ENCODE data around the gene AP1M1.

AP1M1 gene

GRCh38 chr19:16233081-16233776, 35.5 kb downstream of the AP1M1 start:
- no peak overlapping the region for H3K4me3 ChIP-seq (ENCODE audit: insufficient read length, low read depth)
- no peak overlapping the region for H3K9ac ChIP-seq (ENCODE audit: insufficient read length, low read depth)
- H3K4me1 ChIP-seq (ENCODE audit: insufficient read depth, insufficient read length), result peaks cover 8% of the 10 kb centered on the region
- no peaks in the 10 kb centered on the region for H3K9me3 ChIP-seq (ENCODE audit: insufficient read depth, low read length)
- peaks cover 77% of the 10 kb centered on the region for H3K36me3 ChIP-seq (ENCODE audit: insufficient read depth, insufficient read length, low read length)
- no peaks in the 10 kb centered on the region for H3K27me3 ChIP-seq (ENCODE audit: insufficient read depth, insufficient read length)
- DNase-seq (ENCODE audit: low read depth, low spot score), result no peak
- TF ChIP-seq SUZ12 (IDR thresholded peaks at IDR 0.05; ENCODE audit: extremely low read depth, insufficient read depth, insufficient read length) (no peak), ZNF274 (IDR thresholded peaks at IDR 0.05; ENCODE audit: low read depth, low read length) (no peak), YY1 (IDR thresholded peaks at IDR 0.05; ENCODE audit: insufficient read depth, insufficient read length) (no peak)

GRCh38 chr19:16233836-16234551, 36.3 kb downstream of the AP1M1 start:
- peaks cover 8% of the 10 kb centered on the region for H3K4me1 ChIP-seq (ENCODE audit: insufficient read depth, insufficient read length)
- TF ChIP-seq SUZ12 (IDR thresholded peaks at IDR 0.05; ENCODE audit: extremely low read depth, insufficient read depth, insufficient read length) (no peak), YY1 (IDR thresholded peaks at IDR 0.05; ENCODE audit: insufficient read depth, insufficient read length) (no peak), ZNF274 (IDR thresholded peaks at IDR 0.05; ENCODE audit: low read depth, low read length) (no peak)
- no peak for DNase-seq (ENCODE audit: low read depth, low spot score)
- peaks cover 69% of the 10 kb centered on the region for H3K36me3 ChIP-seq (ENCODE audit: insufficient read depth, insufficient read length, low read length)
- H3K9ac ChIP-seq (ENCODE audit: insufficient read length, low read depth), result no peak overlapping the region
- no peak overlapping the region for H3K4me3 ChIP-seq (ENCODE audit: insufficient read length, low read depth)
- no peaks in the 10 kb centered on the region for H3K27me3 ChIP-seq (ENCODE audit: insufficient read depth, insufficient read length)
- H3K9me3 ChIP-seq (ENCODE audit: insufficient read depth, low read length), result no peaks in the 10 kb centered on the region

GRCh38 chr19:16234552-16235445, 37.1 kb downstream of the AP1M1 start:
- H3K4me3 ChIP-seq (ENCODE audit: insufficient read length, low read depth), result no peak overlapping the region
- no peaks in the 10 kb centered on the region for H3K9me3 ChIP-seq (ENCODE audit: insufficient read depth, low read length)
- no peaks in the 10 kb centered on the region for H3K27me3 ChIP-seq (ENCODE audit: insufficient read depth, insufficient read length)
- H3K4me1 ChIP-seq (ENCODE audit: insufficient read depth, insufficient read length), result peaks cover 8% of the 10 kb centered on the region
- no peak overlapping the region for H3K9ac ChIP-seq (ENCODE audit: insufficient read length, low read depth)
- no peak for DNase-seq (ENCODE audit: low read depth, low spot score)
- no peak for TF ChIP-seq YY1 (IDR thresholded peaks at IDR 0.05; ENCODE audit: insufficient read depth, insufficient read length)
- TF ChIP-seq SUZ12 (IDR thresholded peaks at IDR 0.05; ENCODE audit: extremely low read depth, insufficient read depth, insufficient read length), result no peak
- TF ChIP-seq ZNF274 (IDR thresholded peaks at IDR 0.05; ENCODE audit: low read depth, low read length), result no peak
- H3K36me3 ChIP-seq (ENCODE audit: insufficient read depth, insufficient read length, low read length), result peaks cover 61% of the 10 kb centered on the region

GRCh38 chr19:16235811-16236652, 38.3 kb downstream of the AP1M1 start:
- Histone ChIP-seq H3K36me3 (ENCODE audit: insufficient read depth, insufficient read length, low read length) (peaks cover 56% of the 10 kb centered on the region), H3K4me3 (ENCODE audit: insufficient read length, low read depth) (no peak overlapping the region), H3K9me3 (ENCODE audit: insufficient read depth, low read length) (no peaks in the 10 kb centered on the region), H3K9ac (ENCODE audit: insufficient read length, low read depth) (no peak overlapping the region), H3K4me1 (ENCODE audit: insufficient read depth, insufficient read length) (peaks cover 8% of the 10 kb centered on the region), H3K27me3 (ENCODE audit: insufficient read depth, insufficient read length) (no peaks in the 10 kb centered on the region)
- TF ChIP-seq SUZ12 (IDR thresholded peaks at IDR 0.05; ENCODE audit: extremely low read depth, insufficient read depth, insufficient read length), result no peak
- TF ChIP-seq ZNF274 (IDR thresholded peaks at IDR 0.05; ENCODE audit: low read depth, low read length), result no peak
- DNase-seq (ENCODE audit: low read depth, low spot score), result no peak

GRCh38 chr19:16244091-16244490, 46.4 kb downstream of the AP1M1 start:
- Histone ChIP-seq H3K4me1 (ENCODE audit: insufficient read depth, insufficient read length) (no peaks in the 10 kb centered on the region), H3K4me3 (ENCODE audit: insufficient read length, low read depth) (no peak overlapping the region), H3K36me3 (ENCODE audit: insufficient read depth, insufficient read length, low read length) (no peaks in the 10 kb centered on the region), H3K9me3 (ENCODE audit: insufficient read depth, low read length) (no peaks in the 10 kb centered on the region), H3K27me3 (ENCODE audit: insufficient read depth, insufficient read length) (no peaks in the 10 kb centered on the region), H3K9ac (ENCODE audit: insufficient read length, low read depth) (no peak overlapping the region)
- TF ChIP-seq SUZ12 (IDR thresholded peaks at IDR 0.05; ENCODE audit: extremely low read depth, insufficient read depth, insufficient read length) (no peak), YY1 (IDR thresholded peaks at IDR 0.05; ENCODE audit: insufficient read depth, insufficient read length) (no peak), ZNF274 (IDR thresholded peaks at IDR 0.05; ENCODE audit: low read depth, low read length) (no peak)
- no peak for DNase-seq (ENCODE audit: low read depth, low spot score)

- TF ChIP-seq ZNF274 (IDR thresholded peaks at IDR 0.05; ENCODE audit: low read depth, low read length), result no peak
- TF ChIP-seq YY1 (IDR thresholded peaks at IDR 0.05; ENCODE audit: insufficient read depth, insufficient read length), result no peak
- no peak for TF ChIP-seq SUZ12 (IDR thresholded peaks at IDR 0.05; ENCODE audit: extremely low read depth, insufficient read depth, insufficient read length)
- H3K4me1 ChIP-seq (ENCODE audit: insufficient read depth, insufficient read length), result no peaks in the 10 kb centered on the region
Observed at GRCh38 chr19:16247353-16248182, 49.9 kb downstream of the AP1M1 start.

More at GRCh38 chr19:16247353-16248182, 49.9 kb downstream of the AP1M1 start:
- Histone ChIP-seq H3K9ac (ENCODE audit: insufficient read length, low read depth) (no peak overlapping the region), H3K36me3 (ENCODE audit: insufficient read depth, insufficient read length, low read length) (no peaks in the 10 kb centered on the region), H3K9me3 (ENCODE audit: insufficient read depth, low read length) (no peaks in the 10 kb centered on the region), H3K4me3 (ENCODE audit: insufficient read length, low read depth) (no peak overlapping the region), H3K27me3 (ENCODE audit: insufficient read depth, insufficient read length) (no peaks in the 10 kb centered on the region)
- peak; percentile 72 for DNase-seq (ENCODE audit: low read depth, low spot score)

All from NT2/D1 (cell line).